Astrocyte of the cerebellum (primary cell): ENCODE data around the gene C20orf141.
"Not testable (repeated sequence)": the region's sequence is repeated elsewhere in the genome, so short reads cannot be mapped to it uniquely, and the experiment has no call there.

Experiments used
- DNase-seq: peaks from one replicate; pipeline ENCODE4 v3.0.0-alpha.2; 2011; ENCODE audit warnings: low read depth
- H3K4me3 ChIP-seq: 2 replicates; pipeline ENCODE4 v1.5.1; 2011; ENCODE audit warnings: mild to moderate bottlenecking, low read depth, low read length, moderate library complexity
- in situ Hi-C: cut with HindIII; loops from 2 replicates; pipeline ENCODE4 v1.10.0; 2017; ENCODE audit warnings: low sequenced_read_pairs
- TF ChIP-seq, protein P1 (sequence below): IDR thresholded peaks from 2 replicates; pipeline ENCODE4 v1.5.1; 2012; ENCODE audit warnings: low read length, low read depth, moderate library complexity, mild to moderate bottlenecking; ENCODE audit errors: missing control alignments

Gene C20orf141

GRCh38 chr20:2820084-2820895 is 5.5 kb downstream of the C20orf141 start:
- in situ Hi-C loops, result no loop called here
- DNase-seq, result no peak
- TF ChIP-seq, protein P1, sequence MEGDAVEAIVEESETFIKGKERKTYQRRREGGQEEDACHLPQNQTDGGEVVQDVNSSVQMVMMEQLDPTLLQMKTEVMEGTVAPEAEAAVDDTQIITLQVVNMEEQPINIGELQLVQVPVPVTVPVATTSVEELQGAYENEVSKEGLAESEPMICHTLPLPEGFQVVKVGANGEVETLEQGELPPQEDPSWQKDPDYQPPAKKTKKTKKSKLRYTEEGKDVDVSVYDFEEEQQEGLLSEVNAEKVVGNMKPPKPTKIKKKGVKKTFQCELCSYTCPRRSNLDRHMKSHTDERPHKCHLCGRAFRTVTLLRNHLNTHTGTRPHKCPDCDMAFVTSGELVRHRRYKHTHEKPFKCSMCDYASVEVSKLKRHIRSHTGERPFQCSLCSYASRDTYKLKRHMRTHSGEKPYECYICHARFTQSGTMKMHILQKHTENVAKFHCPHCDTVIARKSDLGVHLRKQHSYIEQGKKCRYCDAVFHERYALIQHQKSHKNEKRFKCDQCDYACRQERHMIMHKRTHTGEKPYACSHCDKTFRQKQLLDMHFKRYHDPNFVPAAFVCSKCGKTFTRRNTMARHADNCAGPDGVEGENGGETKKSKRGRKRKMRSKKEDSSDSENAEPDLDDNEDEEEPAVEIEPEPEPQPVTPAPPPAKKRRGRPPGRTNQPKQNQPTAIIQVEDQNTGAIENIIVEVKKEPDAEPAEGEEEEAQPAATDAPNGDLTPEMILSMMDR, result no peak
- no peak overlapping the region for H3K4me3 ChIP-seq

DNA sequence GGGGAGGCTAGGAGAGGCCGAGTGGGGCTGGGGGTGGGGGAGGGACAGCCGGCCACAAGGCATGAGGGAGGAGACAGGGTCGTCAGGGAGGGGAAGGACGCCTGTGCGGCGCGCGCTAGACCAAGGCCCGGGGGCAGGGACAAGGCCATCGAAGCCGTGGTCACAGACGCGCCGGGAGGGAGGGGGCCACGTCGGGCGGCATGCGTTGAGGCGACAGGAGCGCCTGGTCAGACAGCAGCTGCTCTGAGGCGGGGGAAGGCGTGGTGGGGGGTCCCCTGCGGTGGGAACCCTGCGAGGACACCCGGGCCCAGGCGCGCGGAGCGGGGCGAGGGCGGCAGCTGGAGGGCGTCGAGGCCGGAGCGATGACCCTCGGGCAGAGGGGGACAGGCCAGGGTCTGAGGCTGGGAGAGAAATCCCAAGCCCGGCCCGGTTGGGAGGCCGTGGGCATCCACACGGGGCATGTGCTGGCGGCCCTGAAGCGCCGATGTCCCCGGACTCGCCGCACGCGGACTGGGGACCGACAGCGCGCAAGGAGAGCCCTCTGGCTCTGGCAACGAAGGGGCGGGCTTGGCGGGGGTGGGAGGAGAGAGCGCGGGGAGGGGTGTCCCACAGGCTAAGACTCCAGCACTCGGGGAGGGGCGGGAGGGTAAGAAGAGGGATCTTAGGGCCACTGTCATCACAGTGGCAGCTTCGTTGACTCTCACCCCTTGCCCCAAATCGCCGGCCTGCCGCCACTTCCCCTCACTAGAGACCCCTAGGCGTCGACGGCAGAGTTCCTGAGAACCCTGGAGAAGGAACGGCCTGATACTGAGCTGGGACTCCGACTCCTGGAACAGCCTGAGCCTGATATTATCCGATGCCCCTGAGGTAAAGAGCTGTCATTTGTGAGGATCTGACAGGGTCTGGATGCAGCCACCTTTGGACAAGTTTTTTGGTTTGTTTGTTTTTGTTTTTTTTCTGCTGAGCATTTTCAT is 6.4 kb downstream of the C20orf141 start:
- H3K4me3 ChIP-seq, result no peak overlapping the region
- in situ Hi-C loops, result no loop called here
- no peak for DNase-seq
- TF ChIP-seq, protein P1, result no peak

- no peak overlapping the region for H3K4me3 ChIP-seq
- in situ Hi-C loops, result no loop called here
- DNase-seq, result peak; percentile 32
- TF ChIP-seq, protein P1, result no peak
These were observed 7.3 kb downstream of the C20orf141 start for GRCh38 chr20:2822073-2822472.

DNA sequence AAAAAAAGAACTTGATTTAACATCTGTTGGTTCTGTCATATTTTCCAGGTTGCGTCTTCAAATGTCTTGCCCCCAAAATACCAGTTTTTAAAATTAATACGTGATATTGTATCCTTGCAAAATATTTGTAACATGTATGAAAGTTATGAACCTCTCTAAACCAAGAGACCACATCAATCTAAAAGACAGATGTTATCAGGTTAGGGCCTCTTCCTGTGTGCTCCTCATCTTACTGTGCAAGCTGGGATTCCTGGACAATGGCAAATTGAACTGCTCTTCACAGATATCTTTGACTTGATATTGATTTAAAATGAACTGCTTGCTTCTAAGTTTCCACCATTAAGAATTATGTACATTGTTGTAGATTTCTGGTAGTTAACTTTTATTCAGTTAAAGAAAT is 11.0 kb downstream of the C20orf141 start:
- TF ChIP-seq, protein P1, result no peak
- no peak for DNase-seq
- H3K4me3 ChIP-seq, result no peak overlapping the region
- in situ Hi-C loops, result no loop called here

DNA sequence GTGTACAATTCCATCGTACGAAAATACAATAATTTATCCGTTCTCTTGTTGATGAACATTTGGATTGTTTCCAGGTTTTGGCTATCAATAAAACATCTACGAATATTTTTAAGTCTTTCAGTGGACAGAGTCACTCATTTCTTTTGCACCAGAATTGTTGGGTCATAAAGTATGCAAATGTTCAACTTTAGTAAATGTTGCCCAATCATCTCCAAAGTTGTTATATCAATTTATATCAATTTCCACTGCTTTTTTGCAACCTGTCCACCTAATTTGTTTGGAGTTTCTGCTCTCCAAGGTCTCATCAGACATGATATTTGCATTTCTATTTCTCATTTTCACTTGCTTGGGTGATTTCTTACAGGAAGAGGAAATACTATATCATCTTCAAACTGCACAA is 11.9 kb downstream of the C20orf141 start:
- no peak for DNase-seq
- H3K4me3 ChIP-seq, result no peak overlapping the region
- in situ Hi-C loops, result no loop called here
- TF ChIP-seq, protein P1, result no peak

DNA sequence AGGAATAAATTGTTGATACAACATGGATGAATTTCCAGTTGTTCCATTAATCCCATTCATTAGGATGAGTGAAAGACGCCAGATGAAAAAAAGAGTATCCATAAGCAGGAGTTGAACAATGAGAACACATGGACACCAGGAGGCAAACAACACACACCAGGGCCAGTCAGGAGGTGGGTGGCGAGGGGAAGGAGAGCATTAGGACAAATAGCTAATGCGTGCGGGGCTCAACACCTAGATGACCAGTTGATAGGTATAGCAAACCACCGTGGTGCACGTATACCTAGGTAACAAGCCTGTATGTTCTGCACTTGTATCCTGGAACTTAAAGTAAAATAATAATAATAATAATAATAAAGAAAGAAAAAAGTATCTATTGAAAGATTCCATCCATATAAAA is 14.6 kb downstream of the C20orf141 start:
- TF ChIP-seq, protein P1, result no peak
- in situ Hi-C loops, result no loop called here
- H3K4me3 ChIP-seq, result no peak overlapping the region
- DNase-seq, result no peak

DNA sequence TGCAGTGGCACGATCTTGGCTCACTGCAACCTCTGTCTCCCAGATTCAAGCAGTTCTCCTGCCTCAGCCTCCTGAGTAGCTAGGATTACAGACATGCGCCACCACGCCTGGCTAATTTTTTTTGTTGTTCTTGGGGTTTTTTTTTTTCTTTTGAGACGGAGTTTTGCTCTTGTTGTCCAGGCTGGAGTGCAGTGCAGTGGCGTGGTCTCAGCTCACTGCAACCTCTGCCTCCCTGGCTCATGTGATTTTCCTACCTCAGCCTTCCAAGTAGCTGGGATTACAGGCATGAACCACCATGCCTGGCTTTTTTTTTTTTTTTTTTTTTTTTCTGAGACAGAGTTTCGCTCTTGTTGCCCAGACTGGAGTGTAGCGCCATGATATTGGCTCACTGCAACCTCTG is 16.4 kb downstream of the C20orf141 start:
- H3K4me3 ChIP-seq, DNase-seq, in situ Hi-C loops: not testable (repeated sequence)
